ENCODE results near the gene PCDHGA9.
"Not testable (repeated sequence)": the region's sequence is repeated elsewhere in the genome, so short reads cannot be mapped to it uniquely, and the experiment has no call there.

PCDHGA9 gene

GRCh38 chr5:141398608-141399007, 4.0 kb upstream of the PCDHGA9 start:
- Histone ChIP-seq H3K36me3 (ENCODE audit: control insufficient read depth in 2 of 2, insufficient read depth in 2 of 2, low read length in 2 of 2) (peaks cover 0 to 2% of the 10 kb centered on the region in 2 donors), H3K9me3 (ENCODE audit: control insufficient read depth in 2 of 2, low read length in 2 of 2) (peaks cover 16 to 71% of the 10 kb centered on the region in 2 donors), H3K4me1 (ENCODE audit: control insufficient read depth, insufficient read depth, low read length) (no peaks in the 10 kb centered on the region), H3K4me3 (ENCODE audit: low read length in 2 of 2) (peak overlapping the region; percentile 55 to 62), H3K27ac (ENCODE audit: low read length) (no peak overlapping the region), H3K27me3 (ENCODE audit: control insufficient read depth in 1 of 2, insufficient read depth in 2 of 2, low read length in 2 of 2) (no peaks in the 10 kb centered on the region), H3K9ac (ENCODE audit: low read length in 2 of 2) (no peak overlapping the region)

DNA sequence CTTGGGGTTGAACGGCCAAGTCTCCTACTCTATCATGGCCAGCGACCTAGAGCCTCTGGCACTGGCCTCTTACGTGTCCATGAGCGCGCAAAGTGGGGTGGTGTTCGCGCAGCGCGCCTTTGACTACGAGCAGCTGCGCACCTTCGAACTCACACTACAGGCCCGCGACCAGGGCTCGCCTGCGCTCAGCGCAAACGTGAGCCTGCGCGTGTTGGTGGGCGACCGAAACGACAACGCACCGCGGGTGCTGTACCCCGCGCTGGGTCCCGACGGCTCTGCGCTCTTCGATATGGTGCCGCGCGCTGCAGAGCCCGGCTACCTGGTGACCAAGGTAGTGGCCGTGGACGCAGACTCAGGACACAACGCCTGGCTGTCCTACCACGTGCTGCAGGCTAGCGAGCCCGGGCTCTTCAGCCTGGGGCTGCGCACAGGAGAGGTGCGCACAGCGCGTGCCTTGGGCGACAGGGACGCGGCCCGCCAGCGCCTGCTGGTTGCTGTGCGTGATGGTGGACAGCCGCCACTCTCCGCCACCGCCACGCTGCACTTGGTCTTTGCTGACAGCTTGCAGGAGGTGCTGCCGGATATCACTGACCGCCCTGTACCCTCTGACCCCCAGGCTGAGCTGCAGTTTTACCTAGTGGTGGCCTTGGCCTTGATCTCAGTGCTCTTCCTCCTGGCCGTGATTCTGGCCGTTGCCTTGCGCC, 2.9 kb upstream of the PCDHGA9 start:
- H3K4me1 ChIP-seq (ENCODE audit: control insufficient read depth, insufficient read depth, low read length), result no peaks in the 10 kb centered on the region
- H3K9me3 ChIP-seq (ENCODE audit: control insufficient read depth in 2 of 2, low read length in 2 of 2), result peaks cover 19 to 73% of the 10 kb centered on the region in 2 donors
- H3K36me3 ChIP-seq (ENCODE audit: control insufficient read depth in 2 of 2, insufficient read depth in 2 of 2, low read length in 2 of 2), result peaks cover 0 to 2% of the 10 kb centered on the region in 2 donors
- H3K9ac ChIP-seq (ENCODE audit: low read length in 2 of 2), result no peak overlapping the region
- H3K27ac ChIP-seq (ENCODE audit: low read length), result no peak overlapping the region
- no peaks in the 10 kb centered on the region for H3K27me3 ChIP-seq (ENCODE audit: control insufficient read depth in 1 of 2, insufficient read depth in 2 of 2, low read length in 2 of 2)
- H3K4me3 ChIP-seq (ENCODE audit: low read length in 2 of 2), result peak overlapping the region; percentile 48 to 49

- Histone ChIP-seq H3K27ac (ENCODE audit: low read length) (no peak overlapping the region), H3K36me3 (ENCODE audit: control insufficient read depth in 2 of 2, insufficient read depth in 2 of 2, low read length in 2 of 2) (no peaks in the 10 kb centered on the region), H3K9ac (ENCODE audit: low read length in 2 of 2) (no peak overlapping the region), H3K9me3 (ENCODE audit: control insufficient read depth in 2 of 2, low read length in 2 of 2) (peaks cover 21 to 78% of the 10 kb centered on the region in 2 donors), H3K4me1 (ENCODE audit: control insufficient read depth, insufficient read depth, low read length) (no peaks in the 10 kb centered on the region), H3K27me3 (ENCODE audit: control insufficient read depth in 1 of 2, insufficient read depth in 2 of 2, low read length in 2 of 2) (no peaks in the 10 kb centered on the region), H3K4me3 (ENCODE audit: low read length in 2 of 2) (peak overlapping the region; percentile 60 to 65)
Measured at GRCh38 chr5:141403387-141403786, 809 bp downstream of the PCDHGA9 start.

GRCh38 chr5:141407790-141408505, 5.4 kb downstream of the PCDHGA9 start, which contains the start of gene PCDHGB6:
TSS of gene PCDHGB6 (plus strand) at chr5:141408021. CDS start at chr5:141408203, 182 bp downstream.
- not testable (repeated sequence) for H3K36me3 ChIP-seq (ENCODE audit: control insufficient read depth in 2 of 2, insufficient read depth in 2 of 2, low read length in 2 of 2); H3K4me1 ChIP-seq (ENCODE audit: control insufficient read depth, insufficient read depth, low read length); H3K27me3 ChIP-seq (ENCODE audit: control insufficient read depth in 1 of 2, insufficient read depth in 2 of 2, low read length in 2 of 2); H3K9ac ChIP-seq (ENCODE audit: low read length in 2 of 2); H3K27ac ChIP-seq (ENCODE audit: low read length)
- peaks cover 34 to 78% of the 10 kb centered on the region in 2 donors for H3K9me3 ChIP-seq (ENCODE audit: control insufficient read depth in 2 of 2, low read length in 2 of 2)
- H3K4me3 ChIP-seq (ENCODE audit: low read length in 2 of 2), result peak within 1 kb of the TSS; percentile 33 to 40

GRCh38 chr5:141409598-141410306, 7.2 kb downstream of the PCDHGA9 start:
- Histone ChIP-seq H3K9ac (ENCODE audit: low read length in 2 of 2) (no peak overlapping the region), H3K36me3 (ENCODE audit: control insufficient read depth in 2 of 2, insufficient read depth in 2 of 2, low read length in 2 of 2) (peaks cover 2 to 6% of the 10 kb centered on the region in 2 donors), H3K4me1 (ENCODE audit: control insufficient read depth, insufficient read depth, low read length) (no peaks in the 10 kb centered on the region), H3K9me3 (ENCODE audit: control insufficient read depth in 2 of 2, low read length in 2 of 2) (peaks cover 34 to 78% of the 10 kb centered on the region in 2 donors), H3K4me3 (ENCODE audit: low read length in 2 of 2) (peak overlapping the region; percentile 29 to 35), H3K27ac (ENCODE audit: low read length) (no peak overlapping the region), H3K27me3 (ENCODE audit: control insufficient read depth in 1 of 2, insufficient read depth in 2 of 2, low read length in 2 of 2) (no peaks in the 10 kb centered on the region)

DNA sequence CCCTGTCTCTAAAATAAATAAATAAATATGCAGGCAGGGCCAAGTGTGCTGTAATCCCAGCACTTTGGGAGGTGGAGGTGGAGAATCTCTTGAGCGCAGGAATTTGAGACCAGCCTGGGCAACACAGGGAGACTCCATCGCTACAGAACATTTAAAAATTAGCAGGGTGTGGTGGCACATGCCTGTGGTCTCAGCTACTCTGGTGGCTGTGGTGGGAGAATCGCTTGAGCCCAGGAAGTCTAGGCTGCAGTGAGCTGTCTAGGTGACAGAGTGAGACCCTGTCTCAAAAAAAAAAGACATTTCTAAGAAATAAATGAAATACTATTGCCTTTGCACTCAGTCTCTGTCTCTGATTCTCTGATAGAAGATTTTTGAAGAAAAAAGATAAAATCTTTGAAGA, 9.0 kb downstream of the PCDHGA9 start:
- Histone ChIP-seq H3K36me3 (ENCODE audit: control insufficient read depth in 2 of 2, insufficient read depth in 2 of 2, low read length in 2 of 2) (peaks cover 2 to 6% of the 10 kb centered on the region in 2 donors), H3K4me3 (ENCODE audit: low read length in 2 of 2) (peak overlapping the region; percentile 40 to 44), H3K9me3 (ENCODE audit: control insufficient read depth in 2 of 2, low read length in 2 of 2) (peaks cover 28 to 61% of the 10 kb centered on the region in 2 donors), H3K27me3 (ENCODE audit: control insufficient read depth in 1 of 2, insufficient read depth in 2 of 2, low read length in 2 of 2) (no peaks in the 10 kb centered on the region), H3K27ac (ENCODE audit: low read length) (no peak overlapping the region), H3K9ac (ENCODE audit: low read length in 2 of 2) (no peak overlapping the region), H3K4me1 (ENCODE audit: control insufficient read depth, insufficient read depth, low read length) (no peaks in the 10 kb centered on the region)

GRCh38 chr5:141412854-141413539, 10.4 kb downstream of the PCDHGA9 start, which contains the start of gene PCDHGA10:
TSS of gene PCDHGA10 (plus strand) at chr5:141412987. CDS start at chr5:141413176, 189 bp downstream.
- Histone ChIP-seq H3K9ac (ENCODE audit: low read length in 2 of 2) (no peak within 1 kb of the TSS), H3K4me1 (ENCODE audit: control insufficient read depth, insufficient read depth, low read length) (no peaks in the 10 kb centered on the region), H3K36me3 (ENCODE audit: control insufficient read depth in 2 of 2, insufficient read depth in 2 of 2, low read length in 2 of 2) (peaks cover 2 to 6% of the 10 kb centered on the region in 2 donors), H3K4me3 (ENCODE audit: low read length in 2 of 2) (peak within 1 kb of the TSS; percentile 44 to 47), H3K27me3 (ENCODE audit: control insufficient read depth in 1 of 2, insufficient read depth in 2 of 2, low read length in 2 of 2) (no peaks in the 10 kb centered on the region), H3K9me3 (ENCODE audit: control insufficient read depth in 2 of 2, low read length in 2 of 2) (peaks cover 28 to 58% of the 10 kb centered on the region in 2 donors), H3K27ac (ENCODE audit: low read length) (no peak within 1 kb of the TSS)

- Histone ChIP-seq H3K36me3 (ENCODE audit: control insufficient read depth in 2 of 2, insufficient read depth in 2 of 2, low read length in 2 of 2) (peaks cover 2 to 7% of the 10 kb centered on the region in 2 donors), H3K27ac (ENCODE audit: low read length) (no peak overlapping the region), H3K4me3 (ENCODE audit: low read length in 2 of 2) (peak overlapping the region; percentile 18 to 47), H3K4me1 (ENCODE audit: control insufficient read depth, insufficient read depth, low read length) (no peaks in the 10 kb centered on the region), H3K9me3 (ENCODE audit: control insufficient read depth in 2 of 2, low read length in 2 of 2) (peaks cover 32 to 58% of the 10 kb centered on the region in 2 donors), H3K27me3 (ENCODE audit: control insufficient read depth in 1 of 2, insufficient read depth in 2 of 2, low read length in 2 of 2) (no peaks in the 10 kb centered on the region), H3K9ac (ENCODE audit: low read length in 2 of 2) (no peak overlapping the region)
Measured at GRCh38 chr5:141413540-141414069, 11.0 kb downstream of the PCDHGA9 start.

DNA sequence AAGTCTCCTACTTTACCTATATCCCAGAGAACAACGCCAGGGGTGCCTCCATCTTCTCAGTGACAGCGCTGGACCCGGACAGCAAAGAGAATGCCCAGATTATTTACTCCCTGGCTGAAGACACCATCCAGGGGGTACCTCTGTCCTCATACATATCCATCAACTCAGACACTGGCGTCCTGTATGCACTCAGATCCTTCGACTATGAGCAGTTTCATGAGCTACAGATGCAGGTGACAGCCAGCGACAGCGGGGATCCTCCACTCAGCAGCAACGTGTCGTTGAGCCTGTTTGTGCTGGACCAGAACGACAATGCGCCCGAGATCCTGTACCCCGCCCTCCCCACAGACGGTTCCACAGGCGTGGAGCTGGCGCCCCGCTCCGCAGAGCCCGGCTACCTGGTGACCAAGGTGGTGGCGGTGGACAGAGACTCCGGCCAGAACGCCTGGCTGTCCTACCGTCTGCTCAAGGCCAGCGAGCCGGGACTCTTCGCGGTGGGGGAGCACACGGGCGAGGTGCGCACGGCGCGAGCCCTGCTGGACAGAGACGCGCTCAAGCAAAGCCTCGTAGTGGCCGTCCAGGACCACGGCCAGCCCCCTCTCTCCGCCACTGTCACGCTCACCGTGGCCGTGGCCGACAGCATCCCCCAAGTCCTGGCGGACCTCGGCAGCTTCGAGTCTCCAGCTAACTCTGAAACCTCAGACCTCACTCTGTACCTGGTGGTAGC, 12.1 kb downstream of the PCDHGA9 start:
- peak overlapping the region in 1 of 2 donors; percentile 18 for H3K4me3 ChIP-seq (ENCODE audit: low read length in 2 of 2)
- H3K27me3 ChIP-seq (ENCODE audit: control insufficient read depth in 1 of 2, insufficient read depth in 2 of 2, low read length in 2 of 2); H3K4me1 ChIP-seq (ENCODE audit: control insufficient read depth, insufficient read depth, low read length); H3K9ac ChIP-seq (ENCODE audit: low read length in 2 of 2); H3K27ac ChIP-seq (ENCODE audit: low read length); H3K36me3 ChIP-seq (ENCODE audit: control insufficient read depth in 2 of 2, insufficient read depth in 2 of 2, low read length in 2 of 2): not testable (repeated sequence)
- H3K9me3 ChIP-seq (ENCODE audit: control insufficient read depth in 2 of 2, low read length in 2 of 2), result peaks cover 28 to 58% of the 10 kb centered on the region in 2 donors

Measured in stomach smooth muscle (tissue), 2 donors.